HG03196 (cell line): Measurements from ENCODE around the gene NAV2.
"Not testable (repeated sequence)": the region's sequence is repeated elsewhere in the genome, so short reads cannot be mapped to it uniquely, and the experiment has no call there.

Experiments used
- ATAC-seq: cut with Tn5 transposase; IDR thresholded peaks from one replicate; pipeline ENCODE4 v1.9.1; 2021; ENCODE audit not compliant: unreplicated experiment

NAV2 gene

GRCh38 chr11:19882356-19882755 is 169.7 kb downstream of the NAV2 start:
- ATAC-seq, result no peak

- no peak for ATAC-seq
Observed at GRCh38 chr11:19886498-19886897, 173.9 kb downstream of the NAV2 start.

GRCh38 chr11:19887842-19888241 is 175.2 kb downstream of the NAV2 start:
- no peak for ATAC-seq

- no peak for ATAC-seq
Observed at GRCh38 chr11:19889531-19889930, 176.9 kb downstream of the NAV2 start.

- no peak for ATAC-seq
Observed at GRCh38 chr11:19890308-19890707, 177.7 kb downstream of the NAV2 start.

GRCh38 chr11:19891022-19891421 is 178.4 kb downstream of the NAV2 start:
- no peak for ATAC-seq

GRCh38 chr11:19892387-19892786 is 179.8 kb downstream of the NAV2 start:
- no peak for ATAC-seq

GRCh38 chr11:19892876-19893275 is 180.2 kb downstream of the NAV2 start:
- no peak for ATAC-seq

- no peak for ATAC-seq
Observed at GRCh38 chr11:19894404-19894803, 181.8 kb downstream of the NAV2 start.

- ATAC-seq, result not testable (repeated sequence)
Observed at GRCh38 chr11:19895037-19895436, 182.4 kb downstream of the NAV2 start.

GRCh38 chr11:19895776-19896175 is 183.1 kb downstream of the NAV2 start:
- no peak for ATAC-seq

GRCh38 chr11:19903620-19904069 is 191.0 kb downstream of the NAV2 start:
- no peak for ATAC-seq

- no peak for ATAC-seq
Observed at GRCh38 chr11:19905280-19905853, 192.7 kb downstream of the NAV2 start.

- ATAC-seq, result no peak
Observed at GRCh38 chr11:19906126-19906525, 193.5 kb downstream of the NAV2 start.

GRCh38 chr11:19907008-19907579 is 194.5 kb downstream of the NAV2 start:
- ATAC-seq, result no peak

GRCh38 chr11:19907839-19908238 is 195.2 kb downstream of the NAV2 start:
- ATAC-seq, result no peak

GRCh38 chr11:19910931-19911330 is 198.3 kb downstream of the NAV2 start:
- no peak for ATAC-seq

- ATAC-seq, result no peak
Observed at GRCh38 chr11:19912115-19912957, 199.7 kb downstream of the NAV2 start.

- ATAC-seq, result no peak
Observed at GRCh38 chr11:19912958-19913892, 200.6 kb downstream of the NAV2 start.

- ATAC-seq, result no peak
Observed at GRCh38 chr11:19913893-19914249, 201.2 kb downstream of the NAV2 start.

- no peak for ATAC-seq
Observed at GRCh38 chr11:19915808-19916207, 203.2 kb downstream of the NAV2 start.
